HG02884 (cell line): ENCODE measurements around the gene LOXL3.
A peak's percentile ranks its signal among the peaks of the same experiment; 100 is the strongest.

Experiments
- ATAC-seq: cut with Tn5 transposase; IDR thresholded peaks from one replicate; pipeline ENCODE4 v1.9.1; 2021; ENCODE audit warnings: mild to moderate bottlenecking, moderate library complexity; ENCODE audit not compliant: unreplicated experiment

Gene LOXL3, protein sequence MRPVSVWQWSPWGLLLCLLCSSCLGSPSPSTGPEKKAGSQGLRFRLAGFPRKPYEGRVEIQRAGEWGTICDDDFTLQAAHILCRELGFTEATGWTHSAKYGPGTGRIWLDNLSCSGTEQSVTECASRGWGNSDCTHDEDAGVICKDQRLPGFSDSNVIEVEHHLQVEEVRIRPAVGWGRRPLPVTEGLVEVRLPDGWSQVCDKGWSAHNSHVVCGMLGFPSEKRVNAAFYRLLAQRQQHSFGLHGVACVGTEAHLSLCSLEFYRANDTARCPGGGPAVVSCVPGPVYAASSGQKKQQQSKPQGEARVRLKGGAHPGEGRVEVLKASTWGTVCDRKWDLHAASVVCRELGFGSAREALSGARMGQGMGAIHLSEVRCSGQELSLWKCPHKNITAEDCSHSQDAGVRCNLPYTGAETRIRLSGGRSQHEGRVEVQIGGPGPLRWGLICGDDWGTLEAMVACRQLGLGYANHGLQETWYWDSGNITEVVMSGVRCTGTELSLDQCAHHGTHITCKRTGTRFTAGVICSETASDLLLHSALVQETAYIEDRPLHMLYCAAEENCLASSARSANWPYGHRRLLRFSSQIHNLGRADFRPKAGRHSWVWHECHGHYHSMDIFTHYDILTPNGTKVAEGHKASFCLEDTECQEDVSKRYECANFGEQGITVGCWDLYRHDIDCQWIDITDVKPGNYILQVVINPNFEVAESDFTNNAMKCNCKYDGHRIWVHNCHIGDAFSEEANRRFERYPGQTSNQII

GRCh38 chr2:74553892-74554819 is at the start of gene LOXL3, which contains the start of gene DOK1:
LOXL3 (minus strand) TSS chr2:74553942; CDS start chr2:74552634, 1,308 bp downstream.
DOK1 (plus strand) TSS chr2:74554720; CDS start chr2:74554755, 35 bp downstream.
- peak; percentile 37 for ATAC-seq

- ATAC-seq: no peak
Measured at GRCh38 chr2:74602586-74603281, 49.0 kb upstream of the LOXL3 start.

- no peak for ATAC-seq
Measured at GRCh38 chr2:74599676-74600075, 45.9 kb upstream of the LOXL3 start.

DNA sequence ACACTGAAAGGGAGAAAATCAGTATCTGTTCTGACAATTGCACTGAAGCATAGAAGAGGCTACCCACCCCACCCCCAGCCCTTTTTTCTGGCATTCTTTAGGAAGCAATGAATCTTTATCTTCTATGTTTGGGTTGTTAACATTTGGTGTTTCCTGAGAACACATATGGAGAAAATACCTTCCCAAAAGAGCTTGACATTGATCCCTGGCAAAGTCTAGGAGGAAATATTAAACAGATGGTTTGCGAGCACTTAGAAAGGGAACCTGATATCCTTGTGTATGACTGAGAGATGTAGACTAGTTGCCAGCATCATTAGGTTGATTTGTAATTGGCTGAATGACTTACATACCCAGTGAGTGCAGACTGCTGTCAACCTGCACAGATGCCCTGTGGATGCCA is 43.7 kb upstream of the LOXL3 start:
- no peak for ATAC-seq

DNA sequence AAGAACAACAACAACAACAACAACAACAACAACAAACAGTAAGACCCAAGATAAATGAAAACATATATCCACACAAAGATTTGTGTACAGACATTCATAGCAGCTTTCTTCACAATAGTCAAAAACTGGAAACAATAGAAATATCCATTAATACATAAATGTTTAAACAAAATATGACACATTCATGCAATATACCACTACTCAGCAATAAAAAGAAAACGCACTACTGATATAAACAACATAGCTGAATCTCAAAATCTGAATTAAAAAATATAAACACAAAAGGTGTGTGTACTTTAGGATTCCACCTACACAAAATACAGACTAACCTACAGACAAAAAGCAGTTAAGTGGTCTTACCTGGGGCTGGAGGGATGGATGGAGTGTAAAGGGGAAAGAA is 42.8 kb upstream of the LOXL3 start:
- no peak for ATAC-seq

DNA sequence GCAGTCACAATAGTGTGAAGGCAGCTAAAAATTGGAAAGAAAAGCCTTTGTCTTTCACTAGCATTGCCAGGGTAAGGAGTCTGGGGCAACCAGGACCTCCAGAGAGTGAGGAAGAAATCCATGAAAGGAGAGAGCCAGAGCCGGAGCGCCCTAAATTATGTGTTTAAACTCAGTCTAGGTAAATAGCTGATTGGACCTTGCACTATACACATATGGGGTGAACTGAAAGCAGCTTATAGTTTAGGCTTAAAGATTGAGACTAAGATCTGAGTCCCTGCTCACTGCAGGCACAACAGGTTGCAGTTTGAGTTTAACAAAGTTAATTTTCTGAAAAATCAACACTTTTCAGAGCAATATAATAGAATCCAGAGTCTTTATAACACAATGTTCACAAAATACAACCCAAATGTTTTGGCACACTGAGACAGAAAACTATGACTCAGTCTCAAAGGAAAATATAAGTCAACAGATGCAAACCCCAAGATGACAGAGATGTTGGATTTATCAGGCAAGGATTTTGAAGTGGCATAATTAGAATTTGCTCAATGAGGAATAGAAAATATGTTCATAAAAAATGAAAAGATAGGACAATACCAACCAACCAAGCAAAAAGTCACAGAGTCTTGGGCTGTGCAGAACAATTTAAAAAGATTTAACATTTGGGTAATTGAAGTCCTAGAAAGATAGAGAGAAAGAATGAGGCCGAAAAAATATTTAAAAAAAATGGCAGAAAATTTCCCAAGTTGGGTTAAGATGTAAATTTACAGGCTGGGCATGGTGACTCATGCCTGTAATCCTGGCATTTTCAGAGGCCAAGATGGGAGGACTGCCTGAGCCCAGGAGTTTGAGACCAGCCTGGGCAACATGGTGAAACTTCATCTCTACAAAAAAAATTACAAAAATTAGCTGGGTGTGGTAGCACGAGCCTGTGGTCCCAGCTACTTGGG is 40.4 kb upstream of the LOXL3 start:
- ATAC-seq: no peak

- ATAC-seq: no peak
Measured at GRCh38 chr2:74588664-74589063, 34.9 kb upstream of the LOXL3 start.

GRCh38 chr2:74587664-74588277 is 34.0 kb upstream of the LOXL3 start:
- no peak for ATAC-seq

GRCh38 chr2:74585406-74586185 is 31.9 kb upstream of the LOXL3 start:
- ATAC-seq: no peak

DNA sequence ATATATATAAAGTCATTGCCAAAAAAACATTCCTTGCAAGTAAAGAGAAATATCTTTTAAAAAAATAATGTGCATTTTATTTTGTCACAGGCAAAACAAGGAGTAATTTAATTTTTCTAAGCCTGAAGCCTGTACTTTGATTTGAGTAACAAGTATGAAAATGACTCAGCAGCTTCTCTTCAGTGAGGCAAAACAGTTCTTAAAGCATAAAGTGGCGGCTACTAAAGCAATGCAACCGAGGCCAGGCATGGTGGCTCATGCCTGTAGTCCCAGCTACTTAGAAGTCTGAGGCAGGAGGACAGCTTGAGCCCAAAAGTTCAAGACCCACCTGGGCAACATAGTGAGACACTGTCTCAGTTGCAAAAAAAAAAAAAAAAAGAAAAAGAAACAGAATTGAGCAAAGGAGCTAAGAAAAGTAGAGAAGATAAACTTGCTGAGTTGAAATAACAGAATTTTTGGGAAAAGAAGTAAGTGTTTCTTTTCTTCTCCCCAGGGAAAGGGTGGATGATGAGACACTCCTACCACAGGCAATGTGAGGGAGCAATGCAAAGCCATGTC is 30.4 kb upstream of the LOXL3 start:
- ATAC-seq: no peak

GRCh38 chr2:74583504-74583903 is 29.8 kb upstream of the LOXL3 start:
- ATAC-seq: no peak

GRCh38 chr2:74582184-74582583 is 28.4 kb upstream of the LOXL3 start:
- no peak for ATAC-seq

- ATAC-seq: no peak
Measured at GRCh38 chr2:74581463-74581862, 27.7 kb upstream of the LOXL3 start.

GRCh38 chr2:74578408-74578807 is 24.7 kb upstream of the LOXL3 start:
- peak; percentile 49 for ATAC-seq

DNA sequence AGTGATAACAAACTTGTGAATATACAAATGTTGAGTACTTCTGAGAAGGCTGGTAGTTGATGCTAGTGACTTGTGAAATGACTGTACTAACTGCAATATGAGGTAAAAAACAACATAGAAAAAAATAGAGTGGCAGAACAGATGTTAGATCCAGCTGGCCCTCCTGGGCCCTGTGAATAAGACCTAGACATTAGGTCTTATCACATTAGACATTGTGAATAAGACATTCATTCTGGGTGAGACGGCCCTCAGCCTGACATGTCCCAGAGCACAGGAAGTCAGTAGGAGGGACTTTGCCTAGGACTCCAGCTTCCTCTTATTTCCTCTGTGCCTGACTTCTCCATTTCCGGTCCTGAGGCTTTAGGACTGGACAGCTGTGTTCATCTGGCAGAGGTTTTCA is 23.7 kb upstream of the LOXL3 start:
- peak; percentile 40 for ATAC-seq

DNA sequence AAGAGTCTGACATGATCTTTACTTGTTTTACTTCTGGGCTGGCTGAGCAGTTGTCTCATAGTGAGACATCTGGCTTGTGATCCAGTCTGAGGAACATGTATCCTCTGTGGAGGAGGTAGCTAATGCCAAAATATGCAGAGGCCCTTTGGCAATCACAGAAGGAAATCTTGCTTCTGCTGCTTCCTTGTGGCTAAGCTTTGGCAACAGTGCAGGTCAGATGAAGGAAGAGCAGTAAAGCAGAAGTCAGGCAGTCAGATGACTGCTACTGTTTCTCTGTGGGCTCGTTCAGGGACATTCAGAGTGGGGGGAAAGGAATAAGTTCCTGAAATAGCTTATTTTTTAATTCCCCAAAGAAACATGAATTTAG is 23.1 kb upstream of the LOXL3 start:
- ATAC-seq: no peak

DNA sequence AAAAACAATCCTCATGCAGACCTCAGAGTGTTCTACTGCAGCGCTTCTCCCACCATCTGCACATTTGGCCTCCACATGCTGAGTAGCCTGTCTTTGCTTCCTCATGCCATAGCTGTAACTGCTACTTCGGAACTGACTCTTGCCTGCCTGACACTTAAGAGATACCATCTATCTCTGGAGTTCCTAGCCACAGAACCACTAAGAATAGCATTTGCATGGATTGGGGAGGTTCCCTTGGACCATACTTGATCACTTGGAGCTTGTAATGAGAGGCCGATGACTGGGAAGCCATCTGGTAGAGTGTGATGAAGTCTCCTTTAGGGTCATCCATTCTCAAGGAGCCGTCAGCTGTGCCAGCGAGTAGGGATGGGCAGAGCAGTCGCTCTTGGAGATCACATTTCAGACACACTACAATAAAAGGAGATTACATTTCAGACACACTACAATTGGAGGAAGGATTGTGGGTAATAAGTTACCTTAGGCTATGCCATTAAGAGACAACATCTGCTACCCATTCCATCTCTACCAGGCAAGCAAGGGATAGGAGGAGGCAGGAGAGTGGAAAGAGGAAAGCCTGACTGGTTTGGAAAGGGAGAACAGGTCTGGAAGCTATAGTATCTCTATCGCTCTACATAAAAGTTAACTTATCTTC is 22.6 kb upstream of the LOXL3 start:
- no peak for ATAC-seq
